ENCODE results near the gene CETN3. TPM values are rescaled to one million over a fixed set of nuclear protein-coding genes. Genes with fewer than 3 reads are reported as not detected.

Gene CETN3
- total RNA-seq, 1 experiment from 2014 or later, result 42.8 TPM

GRCh38 chr5:90438100-90438499, 28.5 kb upstream of the CETN3 start:
- BruUV-seq (replicated peaks), result no TSS peak
- no peak for ATAC-seq
- Histone ChIP-seq H3K27ac (ENCODE audit: low read depth, low read length) (no peak overlapping the region), H3K9me3 (ENCODE audit: control insufficient read depth in 1 of 2, insufficient read depth in 1 of 2, low read depth in 1 of 2, low read length in 2 of 2) (no peaks in the 10 kb centered on the region), H3K9ac (ENCODE audit: low read length) (no peak overlapping the region), H4K20me1 (ENCODE audit: insufficient read depth) (no peaks in the 10 kb centered on the region), H3K4me3 (replicated peaks in 1 of 2; ENCODE audit: low read depth in 1 of 2, low read length in 2 of 2) (no peak overlapping the region), H2AFZ (ENCODE audit: low read depth, low read length, poor library complexity, severe bottlenecking) (no peak overlapping the region), H3K79me2 (ENCODE audit: insufficient read depth, low read length) (no peaks in the 10 kb centered on the region), H3K27me3 (ENCODE audit: insufficient read depth, low read length) (no peaks in the 10 kb centered on the region), H3K9me2 (ENCODE audit: insufficient read depth) (no peaks in the 10 kb centered on the region), H3K36me3 (ENCODE audit: control insufficient read depth in 1 of 2, insufficient read depth in 2 of 2, low read length in 2 of 2) (no peaks in the 10 kb centered on the region), H3K4me1 (ENCODE audit: control insufficient read depth in 1 of 2, insufficient read depth in 2 of 2, low read length in 2 of 2) (no peaks in the 10 kb centered on the region; a peak in 1 of 4 replicates), H3K4me2 (ENCODE audit: low read length) (no peak overlapping the region)
- no peak for DNase-seq (ENCODE audit: low read depth, low spot score)
- CTCF ChIA-PET, result interaction anchor here (1.0 to 3.0 kb wide), 2 partner anchors 10 to 345 kb away, joined by 4 to 21 read pairs; no protein-coding TSS in a partner anchor
- POLR2A ChIA-PET, result no interaction called here
- RAD21 ChIA-PET (ENCODE audit: low non-redundant PET in 1 of 2, low total read pairs in 2 of 2, uncharacterized antibody in 2 of 2, unreplicated experiment in 2 of 2), result no interaction called here
- TF ChIP-seq, protein P1, sequence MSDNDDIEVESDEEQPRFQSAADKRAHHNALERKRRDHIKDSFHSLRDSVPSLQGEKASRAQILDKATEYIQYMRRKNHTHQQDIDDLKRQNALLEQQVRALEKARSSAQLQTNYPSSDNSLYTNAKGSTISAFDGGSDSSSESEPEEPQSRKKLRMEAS (IDR thresholded peaks at IDR 0.05), result no peak
- TF ChIP-seq POLR2A (IDR thresholded peaks at IDR 0.05; ENCODE audit: borderline replicate concordance, extremely low read depth, insufficient read depth, insufficient read length), result no peak
- no peak for TF ChIP-seq EZH2 (IDR thresholded peaks at IDR 0.05)
- TF ChIP-seq ZBTB33 (IDR thresholded peaks at IDR 0.05; ENCODE audit: extremely low read depth, insufficient replicate concordance, low read length), result no peak
- TF ChIP-seq SRF (IDR thresholded peaks at IDR 0.05; ENCODE audit: low read depth), result no peak
- no peak for TF ChIP-seq SP1 (IDR thresholded peaks at IDR 0.05; ENCODE audit: low read depth)
- no peak for TF ChIP-seq CBX3 (IDR thresholded peaks at IDR 0.05; ENCODE audit: low read depth)
- TF ChIP-seq CTCF (IDR thresholded peaks at IDR 0.05 in 2 of 3, conservative IDR thresholded peaks at IDR 0.05 in 1 of 3; ENCODE audit: borderline replicate concordance in 1 of 3, insufficient read depth in 1 of 3, low read depth in 2 of 3, low read length in 2 of 3), result no peak
- no peak for TF ChIP-seq EGR1 (IDR thresholded peaks at IDR 0.05; ENCODE audit: low read depth)
- TF ChIP-seq ZNF274 (IDR thresholded peaks at IDR 0.05; ENCODE audit: low read depth, low read length), result no peak
- intact Hi-C loops (cut with micrococcal nuclease), result loop anchor here (5.0 kb wide), 1 partner anchor 164 kb away; no protein-coding TSS in a partner anchor
